K562 (cell line): ENCODE data around the gene CLCA1.

Source experiments
- CTCF ChIP-seq, 3 experiments: IDR thresholded peaks in 2 of 3; conservative IDR thresholded peaks in 1 of 3; 2 replicates each; pipeline ENCODE4 v1.5.1; 2011 to 2012; ENCODE audit warnings: low read length in 3 of 3, mild to moderate bottlenecking in 3 of 3, control low read depth in 2 of 3, improper control_type of control experiment in 1 of 3, inconsistent platforms in 1 of 3, low read depth in 1 of 3, mixed read lengths in 1 of 3, moderate library complexity in 1 of 3; ENCODE audit not compliant: insufficient read depth in 2 of 3
- PURB ChIP-seq: sonication (generic); formaldehyde crosslinking; IDR thresholded peaks from 2 replicates; pipeline ENCODE4 v1.9.0; 2021; ENCODE audit warnings: low read depth, mild to moderate bottlenecking, missing genetic modification reagents
- RAD21 ChIP-seq, 2 experiments: fragments of 250-450 bp in 1 of 2; fragments of 450-650 bp in 1 of 2; sonication (Bioruptor Pico) in 1 of 2; formaldehyde crosslinking in 1 of 2; IDR thresholded peaks in 1 of 2; conservative IDR thresholded peaks in 1 of 2; 2 replicates each; pipeline versions ENCODE4 v1.4.0 to v1.8.0; 2020 to 2022; ENCODE audit warnings: mild to moderate bottlenecking in 2 of 2, moderate library complexity in 1 of 2

GRCh38 chr1:86541859-86542258, 73.1 kb downstream of the CLCA1 start:
- TF ChIP-seq RAD21 (CRISPR knock-in tag; conservative IDR thresholded peaks at IDR 0.05 in 1 of 2, IDR thresholded peaks at IDR 0.05 in 1 of 2): no peak
- TF ChIP-seq CTCF (IDR thresholded peaks at IDR 0.05 in 2 of 3, conservative IDR thresholded peaks at IDR 0.05 in 1 of 3; ENCODE audit: insufficient read depth in 2 of 3, low read depth in 1 of 3, low read length in 3 of 3): no peak
- TF ChIP-seq PURB: no peak
